Measurements from ENCODE around the gene PPP1R14B. TPM values are rescaled to one million over a fixed set of nuclear protein-coding genes. Genes with fewer than 3 reads are reported as not detected.
A peak's percentile ranks its signal among the peaks of the same experiment; 100 is the strongest.

The PPP1R14B gene
- total and polyA plus RNA-seq, 2 of the 13 experiments (the other 11 are each of a cell fraction or from before 2014, with no cell fraction given), result 110 to 148 TPM

DNA sequence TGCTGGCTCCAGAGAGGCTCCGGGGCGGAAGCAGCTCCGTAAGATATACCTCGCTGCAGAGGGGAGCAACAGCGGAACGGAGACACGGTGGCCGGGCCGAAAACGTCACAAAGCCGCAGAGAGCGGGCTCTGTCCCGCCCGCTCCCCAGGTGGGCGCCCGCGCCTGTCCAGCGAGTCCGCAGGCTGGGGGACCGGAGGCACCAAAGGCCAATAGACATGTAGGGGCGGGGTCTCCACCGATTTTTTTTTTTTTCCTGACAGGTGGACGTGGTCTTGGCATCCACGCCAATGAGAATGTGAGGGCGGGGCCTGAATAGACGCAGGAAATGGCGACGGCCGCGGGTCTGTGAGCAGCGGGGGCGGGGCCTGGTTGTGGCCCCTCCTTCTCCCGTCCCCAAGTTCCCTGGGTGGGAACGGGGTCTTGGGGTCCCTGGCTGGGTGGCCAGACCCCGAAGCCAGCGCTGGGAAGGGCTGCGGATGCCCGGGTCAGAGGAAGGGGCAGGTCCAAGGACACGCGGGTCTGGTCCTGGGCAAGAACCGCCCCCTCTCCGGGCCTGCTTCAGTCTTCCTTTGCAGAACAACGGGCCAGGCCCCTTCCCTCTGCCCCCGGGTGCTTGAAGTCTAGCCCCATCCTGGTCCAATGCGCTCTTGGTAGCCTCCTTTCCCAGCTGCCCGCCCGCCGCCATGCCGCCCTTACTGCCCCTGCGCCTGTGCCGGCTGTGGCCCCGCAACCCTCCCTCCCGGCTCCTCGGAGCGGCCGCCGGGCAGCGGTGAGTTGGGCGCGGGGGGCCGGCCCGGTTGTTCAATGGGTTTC is 16.4 kb downstream of the PPP1R14B start, which contains the start of gene DNAJC4 (continued):
- TF ChIP-seq XBP1 (CRISPR knock-in tag; IDR thresholded peaks at IDR 0.05) (no peak), REL (CRISPR knock-in tag; conservative IDR thresholded peaks at IDR 0.05) (no peak), ATF1 (CRISPR knock-in tag; IDR thresholded peaks at IDR 0.05) (peak; percentile 59), ZNF3 (CRISPR knock-in tag; IDR thresholded peaks at IDR 0.05) (no peak), GATAD2A (CRISPR knock-in tag; IDR thresholded peaks at IDR 0.05) (0 out of 2 replicates have a peak, but pooled peaks have one; percentile 4), ZNF546 (CRISPR knock-in tag; conservative IDR thresholded peaks at IDR 0.05) (no peak), SOX5 (CRISPR knock-in tag; IDR thresholded peaks at IDR 0.05; ENCODE audit: borderline replicate concordance) (no peak), BCL3 (CRISPR knock-in tag; IDR thresholded peaks at IDR 0.05) (0 out of 2 replicates have a peak, but pooled peaks have one; percentile 22), TSC22D2 (CRISPR knock-in tag; IDR thresholded peaks at IDR 0.05; ENCODE audit: borderline replicate concordance) (no peak), ZNF780A (CRISPR knock-in tag; IDR thresholded peaks at IDR 0.05) (no peak), ZBTB3 (CRISPR knock-in tag; IDR thresholded peaks at IDR 0.05; ENCODE audit: borderline replicate concordance, low read depth) (no peak), JUN (CRISPR knock-in tag; IDR thresholded peaks at IDR 0.05) (no peak), ZNF343 (CRISPR knock-in tag; IDR thresholded peaks at IDR 0.05) (no peak), ZMYM4 (CRISPR knock-in tag; IDR thresholded peaks at IDR 0.05) (peak; percentile 61; the same call in 1 of the 2 replicates), DMAP1 (CRISPR knock-in tag; IDR thresholded peaks at IDR 0.05) (peak; percentile 68), HNF4A (CRISPR knock-in tag; IDR thresholded peaks at IDR 0.05) (no peak), ZNF296 (CRISPR knock-in tag; conservative IDR thresholded peaks at IDR 0.05) (0 out of 2 replicates have a peak, but pooled peaks have one; percentile 23)
- TF ChIP-seq, protein P1, sequence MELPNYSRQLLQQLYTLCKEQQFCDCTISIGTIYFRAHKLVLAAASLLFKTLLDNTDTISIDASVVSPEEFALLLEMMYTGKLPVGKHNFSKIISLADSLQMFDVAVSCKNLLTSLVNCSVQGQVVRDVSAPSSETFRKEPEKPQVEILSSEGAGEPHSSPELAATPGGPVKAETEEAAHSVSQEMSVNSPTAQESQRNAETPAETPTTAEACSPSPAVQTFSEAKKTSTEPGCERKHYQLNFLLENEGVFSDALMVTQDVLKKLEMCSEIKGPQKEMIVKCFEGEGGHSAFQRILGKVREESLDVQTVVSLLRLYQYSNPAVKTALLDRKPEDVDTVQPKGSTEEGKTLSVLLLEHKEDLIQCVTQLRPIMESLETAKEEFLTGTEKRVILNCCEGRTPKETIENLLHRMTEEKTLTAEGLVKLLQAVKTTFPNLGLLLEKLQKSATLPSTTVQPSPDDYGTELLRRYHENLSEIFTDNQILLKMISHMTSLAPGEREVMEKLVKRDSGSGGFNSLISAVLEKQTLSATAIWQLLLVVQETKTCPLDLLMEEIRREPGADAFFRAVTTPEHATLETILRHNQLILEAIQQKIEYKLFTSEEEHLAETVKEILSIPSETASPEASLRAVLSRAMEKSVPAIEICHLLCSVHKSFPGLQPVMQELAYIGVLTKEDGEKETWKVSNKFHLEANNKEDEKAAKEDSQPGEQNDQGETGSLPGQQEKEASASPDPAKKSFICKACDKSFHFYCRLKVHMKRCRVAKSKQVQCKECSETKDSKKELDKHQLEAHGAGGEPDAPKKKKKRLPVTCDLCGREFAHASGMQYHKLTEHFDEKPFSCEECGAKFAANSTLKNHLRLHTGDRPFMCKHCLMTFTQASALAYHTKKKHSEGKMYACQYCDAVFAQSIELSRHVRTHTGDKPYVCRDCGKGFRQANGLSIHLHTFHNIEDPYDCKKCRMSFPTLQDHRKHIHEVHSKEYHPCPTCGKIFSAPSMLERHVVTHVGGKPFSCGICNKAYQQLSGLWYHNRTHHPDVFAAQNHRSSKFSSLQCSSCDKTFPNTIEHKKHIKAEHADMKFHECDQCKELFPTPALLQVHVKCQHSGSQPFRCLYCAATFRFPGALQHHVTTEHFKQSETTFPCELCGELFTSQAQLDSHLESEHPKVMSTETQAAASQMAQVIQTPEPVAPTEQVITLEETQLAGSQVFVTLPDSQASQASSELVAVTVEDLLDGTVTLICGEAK (IDR thresholded peaks at IDR 0.05), result no peak
- TF ChIP-seq, protein P1 (CRISPR knock-in tag; IDR thresholded peaks at IDR 0.05), result peak; percentile 53; the same call in 1 of the 2 replicates
- TF ChIP-seq, protein P2, sequence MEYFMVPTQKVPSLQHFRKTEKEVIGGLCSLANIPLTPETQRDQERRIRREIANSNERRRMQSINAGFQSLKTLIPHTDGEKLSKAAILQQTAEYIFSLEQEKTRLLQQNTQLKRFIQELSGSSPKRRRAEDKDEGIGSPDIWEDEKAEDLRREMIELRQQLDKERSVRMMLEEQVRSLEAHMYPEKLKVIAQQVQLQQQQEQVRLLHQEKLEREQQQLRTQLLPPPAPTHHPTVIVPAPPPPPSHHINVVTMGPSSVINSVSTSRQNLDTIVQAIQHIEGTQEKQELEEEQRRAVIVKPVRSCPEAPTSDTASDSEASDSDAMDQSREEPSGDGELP (IDR thresholded peaks at IDR 0.05; ENCODE audit: borderline replicate concordance, low read depth), result peak; percentile 64; the same call in 1 of the 2 replicates

All from HepG2 (cell line).